NCI-H2196 treated with DMSO at 0.1 percent for 48 hours (cell line): ENCODE data around the gene PRKAG2.

Experiments used
- DNase-seq: peaks from one replicate; lab custom pipeline; 2025; ENCODE audit not compliant: unreplicated experiment; lab: John Stamatoyannopoulos, UW

PRKAG2 gene

GRCh38 chr7:151662251-151662826, 214.6 kb downstream of the PRKAG2 start:
- DNase-seq, result no peak

GRCh38 chr7:151661587-151661986, 215.3 kb downstream of the PRKAG2 start:
- no peak for DNase-seq

GRCh38 chr7:151660141-151660540, 216.8 kb downstream of the PRKAG2 start:
- no peak for DNase-seq

- no peak for DNase-seq
These were observed 217.7 kb downstream of the PRKAG2 start for GRCh38 chr7:151659219-151659618.

GRCh38 chr7:151658778-151659177, 218.1 kb downstream of the PRKAG2 start:
- no peak for DNase-seq

GRCh38 chr7:151657173-151657572, 219.7 kb downstream of the PRKAG2 start:
- DNase-seq, result no peak

GRCh38 chr7:151655555-151655954, 221.4 kb downstream of the PRKAG2 start:
- no peak for DNase-seq

- no peak for DNase-seq
These were observed 224.8 kb downstream of the PRKAG2 start for GRCh38 chr7:151652111-151652510.

GRCh38 chr7:151650161-151650560, 226.8 kb downstream of the PRKAG2 start:
- DNase-seq, result no peak

GRCh38 chr7:151648429-151648828, 228.5 kb downstream of the PRKAG2 start:
- DNase-seq, result no peak

- DNase-seq, result no peak
These were observed 229.0 kb downstream of the PRKAG2 start for GRCh38 chr7:151647874-151648273.

- no peak for DNase-seq
These were observed 229.9 kb downstream of the PRKAG2 start for GRCh38 chr7:151647006-151647405.

GRCh38 chr7:151645311-151645710, 231.6 kb downstream of the PRKAG2 start:
- no peak for DNase-seq

GRCh38 chr7:151644554-151644953, 232.4 kb downstream of the PRKAG2 start:
- DNase-seq, result no peak

- no peak for DNase-seq
These were observed 234.2 kb downstream of the PRKAG2 start for GRCh38 chr7:151642746-151643145.

GRCh38 chr7:151641587-151641986, 235.3 kb downstream of the PRKAG2 start:
- no peak for DNase-seq

GRCh38 chr7:151637781-151638261, 239.1 kb downstream of the PRKAG2 start:
- no peak for DNase-seq

GRCh38 chr7:151634643-151635042, 242.3 kb downstream of the PRKAG2 start:
- DNase-seq, result no peak

GRCh38 chr7:151633516-151633812, 243.5 kb downstream of the PRKAG2 start:
- DNase-seq, result no peak

GRCh38 chr7:151632750-151633515, 244.0 kb downstream of the PRKAG2 start:
- no peak for DNase-seq

GRCh38 chr7:151631953-151632749, 244.8 kb downstream of the PRKAG2 start:
- peak; percentile 37 for DNase-seq

GRCh38 chr7:151631570-151631952, 245.4 kb downstream of the PRKAG2 start:
- DNase-seq, result no peak
